Neural cell (in vitro differentiated cells): ENCODE measurements around the gene FIBCD1. TPM values are rescaled to one million over a fixed set of nuclear protein-coding genes. Genes with fewer than 3 reads are reported as not detected.

ENCODE experiments used
- H2AFZ ChIP-seq: fragments of 200-600, 300-800 bp; sonication (generic), shearing (Covaris generic); 2 replicates; pipeline ENCODE4 v1.6.0; 2014; ENCODE audit warnings: low read depth, mild to moderate bottlenecking, antibody characterized with exemption, low read length, moderate library complexity
- H3F3A ChIP-seq: fragments of 200-600 bp; shearing (Covaris generic); 2 replicates; pipeline ENCODE4 v1.6.1; 2016; ENCODE audit warnings: mild to moderate bottlenecking, moderate library complexity, mixed read lengths, antibody characterized with exemption, low read length; ENCODE audit not compliant: insufficient read depth, poor library complexity, severe bottlenecking
- H3K27ac ChIP-seq: fragments of 200-600, 300-800 bp; sonication (generic), shearing (Covaris generic); 2 replicates; pipeline ENCODE4 v1.5.1; 2014; ENCODE audit warnings: mild to moderate bottlenecking, low read length, moderate library complexity
- H3K27me3 ChIP-seq: fragments of 300-800, 200-600 bp; sonication (generic), shearing (Covaris generic); 2 replicates; pipeline ENCODE4 v1.6.0; 2014; ENCODE audit warnings: mild to moderate bottlenecking, low read depth, low read length, moderate library complexity; ENCODE audit not compliant: insufficient read depth
- H3K36me3 ChIP-seq: fragments of 300-800, 200-600 bp; sonication (generic), shearing (Covaris generic); 2 replicates; pipeline ENCODE4 v1.5.1; 2014; ENCODE audit warnings: mild to moderate bottlenecking, antibody characterized with exemption, low read length, moderate library complexity; ENCODE audit not compliant: insufficient read depth
- H3K4me2 ChIP-seq: fragments of 300-800, 200-600 bp; sonication (generic), shearing (Covaris generic); 2 replicates; pipeline ENCODE4 v1.6.0; 2014; ENCODE audit warnings: mild to moderate bottlenecking, low read length
- H3K4me3 ChIP-seq: fragments of 300-800, 200-600 bp; sonication (generic), shearing (Covaris generic); 2 replicates; pipeline ENCODE4 v1.5.1; 2014; ENCODE audit warnings: mild to moderate bottlenecking, low read length, moderate library complexity
- H3K79me2 ChIP-seq: fragments of 200-600 bp; shearing (Covaris generic); replicated peaks from 2 replicates; pipeline ENCODE4 v1.6.0; 2014; ENCODE audit warnings: mild to moderate bottlenecking, low read length, moderate library complexity; ENCODE audit not compliant: insufficient read depth
- H3K9ac ChIP-seq: fragments of 300-800, 200-600 bp; sonication (generic), shearing (Covaris generic); 2 replicates; pipeline ENCODE4 v1.6.1; 2016; ENCODE audit warnings: mild to moderate bottlenecking, low read length, mixed read lengths
- H3K9me2 ChIP-seq: fragments of 200-600 bp; shearing (Covaris generic); 2 replicates; pipeline ENCODE4 v1.6.1; 2016; ENCODE audit warnings: mild to moderate bottlenecking, low read length, mixed read lengths; ENCODE audit not compliant: insufficient read depth
- H3K9me3 ChIP-seq: fragments of 200-600, 300-800 bp; sonication (generic), shearing (Covaris generic); 2 replicates; pipeline ENCODE4 v1.6.1; 2016; ENCODE audit warnings: mild to moderate bottlenecking, mixed run types, low read length, moderate library complexity, mixed read lengths
- H4K20me1 ChIP-seq: fragments of 200-600 bp; shearing (Covaris generic); 2 replicates; pipeline ENCODE4 v1.6.1; 2016; ENCODE audit warnings: mild to moderate bottlenecking, mixed run types; ENCODE audit not compliant: insufficient read depth
- CTCF ChIP-seq: fragments of 450-650 bp; IDR thresholded peaks from 2 replicates; pipeline ENCODE4 v1.5.1; 2014; ENCODE audit warnings: antibody characterized with exemption, mild to moderate bottlenecking, moderate library complexity; ENCODE audit not compliant: poor library complexity, severe bottlenecking
- EP300 ChIP-seq: fragments of 450-650 bp; conservative IDR thresholded peaks from 2 replicates; pipeline ENCODE4 v1.6.1; 2014; ENCODE audit warnings: antibody characterized with exemption, mild to moderate bottlenecking, moderate library complexity; ENCODE audit not compliant: poor library complexity, severe bottlenecking
- EZH2 ChIP-seq: fragments of 200-600, 300-800 bp; shearing (Covaris generic), sonication (generic); IDR thresholded peaks from 2 replicates; pipeline ENCODE4 v1.6.1; 2014; ENCODE audit warnings: antibody characterized with exemption, low read length, borderline replicate concordance, mild to moderate bottlenecking; ENCODE audit not compliant: insufficient read depth, poor library complexity, severe bottlenecking
- MXI1 ChIP-seq: fragments of 450-650 bp; conservative IDR thresholded peaks from 2 replicates; pipeline ENCODE4 v1.6.1; 2014; ENCODE audit warnings: antibody characterized with exemption, mild to moderate bottlenecking; ENCODE audit not compliant: poor library complexity, severe bottlenecking
- POLR2AphosphoS5 ChIP-seq: IDR thresholded peaks from 2 replicates; pipeline ENCODE4 v1.6.1; 2012
- RAD21 ChIP-seq: fragments of 450-650 bp; conservative IDR thresholded peaks from 2 replicates; pipeline ENCODE4 v1.6.1; 2014; ENCODE audit warnings: antibody characterized with exemption, mild to moderate bottlenecking, moderate library complexity
- REST ChIP-seq: IDR thresholded peaks from 2 replicates; pipeline ENCODE4 v1.6.1; 2012; ENCODE audit warnings: borderline replicate concordance
- SMC3 ChIP-seq: fragments of 450-650 bp; conservative IDR thresholded peaks from 2 replicates; pipeline ENCODE4 v1.6.1; 2014; ENCODE audit warnings: antibody characterized with exemption, mild to moderate bottlenecking, moderate library complexity; ENCODE audit not compliant: poor library complexity
- TAF1 ChIP-seq: IDR thresholded peaks from 2 replicates; pipeline ENCODE4 v1.6.1; 2012; ENCODE audit warnings: low read depth
- polyA plus RNA-seq: library from polyadenylated mRNA; depleted of rRNA; stranded (reverse); fragments of >200 nt; gene quantifications from 2 replicates; pipeline ENCODE4 v1.2.3, GENCODE V29; 2014

FIBCD1 gene
- polyA plus RNA-seq, 1 donor from 2014 or later, result 2.7 TPM

- no peaks in the 10 kb centered on the region for H4K20me1 ChIP-seq
- H2AFZ ChIP-seq, result no peak overlapping the region
- no peak overlapping the region for H3K27ac ChIP-seq
- no peak overlapping the region for H3K4me2 ChIP-seq
- no peaks in the 10 kb centered on the region for H3K79me2 ChIP-seq
- no peaks in the 10 kb centered on the region for H3K36me3 ChIP-seq
- no peak overlapping the region for H3K9ac ChIP-seq
- no peak overlapping the region for H3K4me3 ChIP-seq
- H3K9me2 ChIP-seq, result no peaks in the 10 kb centered on the region
- TF ChIP-seq TAF1, result no peak
- TF ChIP-seq CTCF, result no peak
- H3K27me3 ChIP-seq, result no peaks in the 10 kb centered on the region
- H3F3A ChIP-seq, result no peaks in the 10 kb centered on the region
- H3K9me3 ChIP-seq, result no peaks in the 10 kb centered on the region
These were observed 58.3 kb downstream of the FIBCD1 start for GRCh38 chr9:130880599-130881220.

- H3K9ac ChIP-seq, result no peak overlapping the region
- TF ChIP-seq REST (no peak), SMC3 (no peak), POLR2AphosphoS5 (no peak), RAD21 (no peak), CTCF (no peak), MXI1 (no peak), EP300 (no peak), EZH2 (no peak), TAF1 (no peak)
- no peaks in the 10 kb centered on the region for H3F3A ChIP-seq
- no peak overlapping the region for H3K4me3 ChIP-seq
- H3K27me3 ChIP-seq, result no peaks in the 10 kb centered on the region
- no peak overlapping the region for H3K4me2 ChIP-seq
- no peaks in the 10 kb centered on the region for H3K79me2 ChIP-seq
- H2AFZ ChIP-seq, result no peak overlapping the region
- no peaks in the 10 kb centered on the region for H3K36me3 ChIP-seq
- H3K9me3 ChIP-seq, result no peaks in the 10 kb centered on the region
- H3K27ac ChIP-seq, result no peak overlapping the region
- no peaks in the 10 kb centered on the region for H3K9me2 ChIP-seq
- H4K20me1 ChIP-seq, result no peaks in the 10 kb centered on the region
These were observed 59.1 kb downstream of the FIBCD1 start for GRCh38 chr9:130879863-130880411.
